HG03571 (cell line): Measurements from ENCODE around the gene PAPPA.

Source experiments
- ATAC-seq: cut with Tn5 transposase; IDR thresholded peaks from one replicate; pipeline ENCODE4 v1.9.1; 2021; ENCODE audit not compliant: unreplicated experiment

The PAPPA gene

DNA sequence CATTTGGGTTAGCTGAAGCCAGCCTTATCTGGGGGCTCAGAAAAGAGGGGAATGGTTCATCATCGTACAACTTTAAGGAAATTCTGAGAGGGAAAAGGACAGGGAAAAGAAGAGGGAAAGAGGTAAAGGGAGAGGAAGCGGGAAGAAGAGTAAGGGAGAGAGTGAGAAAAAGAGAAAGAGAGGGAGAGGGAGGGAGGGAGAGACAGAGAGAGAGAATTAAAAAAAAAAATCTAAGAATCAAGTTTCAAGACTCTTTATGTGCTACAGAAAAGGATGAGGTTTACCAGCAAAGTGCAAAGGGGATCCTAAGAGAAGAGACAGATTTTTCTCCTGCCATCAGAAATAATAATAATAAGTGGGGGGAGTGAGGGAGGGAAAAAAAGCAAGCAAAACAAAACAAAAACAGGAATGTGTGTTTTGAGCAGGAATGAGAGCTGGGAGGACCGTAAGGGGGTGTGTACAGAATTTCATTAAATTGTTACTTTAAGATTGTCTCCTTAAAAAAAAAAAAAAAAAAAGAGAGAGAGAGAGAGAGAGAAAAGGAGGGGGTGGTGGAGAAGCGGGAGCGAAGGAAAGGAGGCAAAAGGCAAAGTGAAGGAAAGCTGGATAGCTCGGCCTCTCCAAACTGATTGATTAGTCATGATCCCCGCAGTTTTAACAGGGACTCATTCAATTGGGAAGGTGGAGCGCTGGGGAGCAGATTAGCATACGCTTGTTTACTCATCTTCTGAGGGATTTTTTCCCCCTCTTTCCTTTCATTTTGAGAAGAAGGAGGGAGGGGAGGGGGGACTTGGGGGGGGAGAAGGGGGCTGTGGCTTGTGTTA, 438 bp upstream of the PAPPA start:
- no peak for ATAC-seq

- ATAC-seq = no peak
Observed at GRCh38 chr9:116154334-116154975, 864 bp downstream of the PAPPA start.

DNA sequence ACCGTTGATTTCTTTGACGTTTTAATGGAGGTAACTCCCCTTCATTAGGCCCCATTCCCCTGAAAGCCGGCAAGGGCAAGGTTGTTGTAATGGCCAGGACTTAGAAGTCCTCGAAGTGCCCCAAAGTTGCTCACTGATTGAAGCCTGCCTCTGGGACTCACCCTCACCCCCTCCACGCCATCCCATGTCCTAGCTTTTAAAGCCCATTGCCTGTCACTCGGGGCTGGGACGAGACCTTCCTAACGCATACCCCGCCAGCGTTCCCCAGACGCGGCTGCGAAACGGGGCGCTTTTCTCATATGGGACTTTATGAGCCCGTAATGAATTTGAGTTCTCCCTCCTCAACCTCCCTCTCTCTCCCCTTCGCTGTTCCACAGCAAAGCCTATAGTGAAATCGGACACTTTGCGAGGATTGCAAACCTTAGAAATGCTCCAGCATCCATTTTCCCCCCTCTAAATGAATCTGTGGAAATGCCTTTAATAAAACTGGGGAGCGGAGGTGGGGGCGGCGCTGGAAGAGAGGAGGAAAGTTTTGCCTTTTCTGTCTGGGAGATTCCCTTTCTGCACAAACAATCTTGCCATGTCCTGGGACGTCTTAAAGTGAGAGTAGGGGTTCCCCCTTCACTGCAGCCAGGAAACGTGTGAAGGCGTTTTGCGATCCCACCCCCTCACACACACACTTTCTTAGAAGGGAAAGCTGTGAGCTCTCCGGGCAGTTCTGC, 1.5 kb downstream of the PAPPA start:
- no peak for ATAC-seq

GRCh38 chr9:116155698-116156039, 2.1 kb downstream of the PAPPA start:
- no peak for ATAC-seq

DNA sequence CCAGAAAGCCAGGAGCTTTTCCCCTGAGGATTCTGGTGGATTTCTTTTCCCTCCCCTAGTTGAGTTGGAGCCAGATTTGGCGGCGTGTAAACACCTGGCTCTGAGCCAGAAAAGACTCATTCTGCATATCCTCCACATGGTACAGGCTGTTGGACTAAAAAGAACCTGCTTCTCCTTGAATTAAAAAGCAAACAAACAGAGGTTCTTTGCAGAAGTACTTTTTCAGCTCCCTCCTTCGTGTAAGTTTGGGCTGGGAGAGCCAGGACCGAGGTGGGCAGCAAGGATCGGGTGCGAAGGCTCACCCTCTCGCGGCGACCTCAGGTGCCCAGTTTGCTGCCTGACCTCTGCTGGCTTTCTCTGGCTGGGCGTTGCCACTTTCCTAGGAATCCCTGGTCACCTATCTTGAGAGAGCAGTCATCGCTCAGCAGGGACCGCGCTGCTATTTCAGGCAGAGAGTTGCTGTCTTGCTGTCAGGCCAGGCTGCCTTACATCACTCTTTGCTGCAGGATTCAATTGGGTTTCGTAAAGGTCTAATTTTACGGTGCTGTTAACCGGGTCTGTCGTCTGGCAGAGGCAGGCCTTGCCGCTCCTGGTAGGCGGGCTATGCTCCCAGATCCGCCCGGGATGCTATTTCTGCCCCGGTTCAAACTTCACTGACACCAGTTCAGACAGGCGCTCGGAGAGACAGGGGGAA, 3.2 kb downstream of the PAPPA start:
- ATAC-seq = no peak

DNA sequence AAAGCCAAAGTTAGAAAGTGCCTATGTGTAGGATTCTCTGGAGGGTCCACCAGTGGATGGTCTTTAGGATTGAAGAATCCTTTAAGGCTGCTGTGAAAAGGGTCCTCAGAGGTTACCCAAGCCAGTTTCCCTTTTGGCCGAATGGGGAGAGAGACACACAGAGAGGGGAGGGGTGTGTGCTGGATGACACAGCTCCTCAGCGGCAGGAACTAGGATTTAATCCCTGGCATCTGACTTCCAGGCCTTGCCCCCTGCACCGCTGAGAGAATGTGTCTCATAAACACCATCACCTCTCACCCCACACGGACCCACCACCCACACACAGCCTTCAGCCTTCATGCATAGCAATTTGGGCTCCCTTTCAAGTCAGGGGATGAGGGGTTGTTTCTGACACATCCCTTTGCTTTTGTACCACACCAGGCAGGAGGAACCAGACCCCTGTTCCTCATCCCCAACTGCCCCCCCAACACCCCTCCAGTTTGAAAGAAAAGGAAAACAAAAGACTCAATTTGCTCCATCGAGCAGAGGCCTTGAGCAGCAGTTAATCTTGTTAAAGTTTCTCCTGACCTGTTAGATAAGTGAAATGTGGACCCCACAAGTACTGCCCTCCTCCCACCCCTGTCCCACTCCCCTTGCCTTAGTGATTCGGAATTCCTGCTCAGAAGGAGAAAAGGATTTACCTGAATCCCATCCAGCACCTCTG, 4.0 kb downstream of the PAPPA start:
- ATAC-seq = no peak

DNA sequence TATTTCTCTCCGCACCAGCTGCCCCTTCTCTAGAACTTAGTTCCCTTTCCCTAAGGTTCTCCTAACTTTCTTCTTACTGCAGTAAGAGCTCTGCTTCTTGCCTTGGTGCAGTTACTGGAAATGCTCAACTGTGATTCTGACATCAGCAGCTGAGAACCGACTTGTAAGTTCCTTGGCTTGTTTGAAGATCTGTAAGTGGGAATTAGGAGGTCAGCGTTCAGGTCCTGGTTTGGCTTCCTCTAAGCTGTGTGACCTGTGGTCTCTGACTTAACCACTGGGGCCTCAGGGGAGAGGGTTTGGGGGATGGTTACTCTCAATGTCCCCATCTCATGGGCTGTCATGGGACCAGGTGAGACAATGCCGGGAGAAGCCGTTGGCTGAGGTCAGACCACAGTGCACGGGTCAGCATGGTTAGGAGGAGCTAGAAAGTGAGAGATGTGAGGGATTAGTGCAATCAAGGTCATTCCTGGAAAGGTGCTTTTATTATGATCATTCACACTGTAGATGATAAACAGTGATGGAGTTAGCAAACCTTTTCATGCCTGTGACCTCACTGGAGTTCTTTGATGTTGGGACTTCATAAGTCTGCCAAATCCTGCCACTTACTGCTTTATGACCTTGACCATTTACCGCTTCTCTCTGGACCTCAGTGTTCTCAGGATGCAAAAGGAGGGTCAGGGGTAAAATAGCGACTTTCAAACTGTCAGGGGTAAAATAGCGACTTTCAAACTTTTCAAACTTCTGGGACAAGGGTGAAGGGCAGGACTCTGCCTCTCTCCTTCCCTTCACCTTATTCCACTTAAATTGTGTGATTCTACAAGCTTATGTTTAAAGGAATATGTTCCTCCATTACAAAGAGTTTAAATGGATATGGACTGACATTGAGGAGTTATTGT, 7.3 kb downstream of the PAPPA start:
- no peak for ATAC-seq

GRCh38 chr9:116162241-116162781, 8.7 kb downstream of the PAPPA start:
- ATAC-seq = no peak

GRCh38 chr9:116163293-116164055, 9.9 kb downstream of the PAPPA start:
- ATAC-seq = no peak

DNA sequence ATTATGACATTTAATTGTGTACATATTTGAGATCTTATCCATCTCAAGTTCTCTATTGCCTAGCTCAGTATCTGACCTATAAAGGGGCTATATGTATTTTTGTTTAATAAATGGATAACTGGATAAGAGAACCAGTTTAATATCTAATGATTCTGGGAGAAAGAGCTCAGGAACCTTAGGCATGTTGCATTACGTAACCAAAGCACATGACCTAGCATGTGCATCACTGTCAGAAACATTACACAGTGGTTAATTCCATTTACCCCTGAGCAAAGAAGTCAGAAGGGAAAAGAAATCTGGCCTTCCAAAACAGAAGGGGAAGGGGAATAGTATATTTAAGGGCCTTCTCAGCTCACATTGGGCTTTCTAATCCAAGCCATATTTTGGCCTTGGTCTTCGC, 12.3 kb downstream of the PAPPA start:
- ATAC-seq = no peak

- ATAC-seq = no peak
Observed at GRCh38 chr9:116166713-116167112, 13.1 kb downstream of the PAPPA start.

DNA sequence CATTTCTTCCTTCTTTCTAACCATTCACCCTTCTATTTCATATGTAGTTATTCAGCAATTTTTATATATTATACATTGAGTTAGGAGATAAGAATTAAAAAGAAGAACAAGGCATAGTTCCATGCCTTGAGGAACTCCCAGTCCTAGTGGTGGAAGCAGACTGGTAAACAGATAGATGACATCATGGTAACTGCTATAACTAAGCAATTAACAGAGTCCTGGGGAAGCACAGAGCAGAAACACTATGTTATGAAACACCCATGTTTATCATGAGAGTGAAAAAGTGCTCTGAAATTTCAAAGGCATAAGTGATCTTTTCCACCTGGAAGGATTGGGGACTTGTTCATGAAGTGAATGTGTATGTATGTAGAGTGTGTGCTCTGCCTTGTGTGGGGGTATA, 14.6 kb downstream of the PAPPA start:
- ATAC-seq = no peak

- no peak for ATAC-seq
Observed at GRCh38 chr9:116172216-116172615, 18.6 kb downstream of the PAPPA start.

GRCh38 chr9:116174347-116174746, 20.8 kb downstream of the PAPPA start:
- no peak for ATAC-seq

GRCh38 chr9:116175614-116176013, 22.0 kb downstream of the PAPPA start:
- ATAC-seq = no peak

GRCh38 chr9:116178481-116179211, 25.1 kb downstream of the PAPPA start:
- ATAC-seq = no peak

DNA sequence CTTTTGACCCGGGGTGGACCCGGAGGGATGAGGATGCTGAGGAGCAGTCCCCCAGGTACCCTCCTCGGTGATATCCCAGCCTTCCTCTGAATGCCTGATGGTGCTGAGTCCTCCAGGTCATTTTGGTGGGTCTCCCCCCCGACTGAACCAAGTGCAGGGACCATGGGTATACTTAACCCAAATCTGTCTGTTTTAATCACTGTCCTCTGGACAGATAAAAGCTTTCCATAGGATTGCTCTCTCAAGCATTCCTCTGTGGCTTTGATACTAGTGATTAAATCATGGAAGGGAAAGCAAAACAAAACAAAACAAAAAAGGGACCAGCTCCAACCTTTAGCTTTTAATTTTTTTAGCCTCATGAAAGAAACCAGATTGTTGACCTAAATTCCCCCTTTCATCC, 26.0 kb downstream of the PAPPA start:
- ATAC-seq = no peak
